Nephron (organoid): Measurements from ENCODE around the gene NTM.

ENCODE experiments used
- H3K27ac Mint-ChIP-seq, 3 experiments: 2 replicates each; pipeline ENCODE4 v1.8.0; 2020; ENCODE audit warnings: mixed read lengths in 3 of 3, mild to moderate bottlenecking in 2 of 3, moderate library complexity in 1 of 3
- H3K27me3 Mint-ChIP-seq: 2 replicates; pipeline ENCODE4 v1.8.0; 2021; ENCODE audit warnings: low read depth, mild to moderate bottlenecking, moderate library complexity, mixed read lengths
- H3K36me3 Mint-ChIP-seq: 2 replicates; pipeline ENCODE4 v1.8.0; 2020; ENCODE audit warnings: low read depth, mixed read lengths
- H3K4me1 Mint-ChIP-seq: 2 replicates; pipeline ENCODE4 v1.8.0; 2020; ENCODE audit warnings: mixed read lengths
- H3K4me3 Mint-ChIP-seq, 3 experiments: 2 replicates each; pipeline ENCODE4 v1.8.0; 2020; ENCODE audit warnings: mild to moderate bottlenecking in 3 of 3, mixed read lengths in 3 of 3, moderate library complexity in 2 of 3
- H3K9me3 Mint-ChIP-seq: 2 replicates; pipeline ENCODE4 v1.8.0; 2020; ENCODE audit warnings: mixed read lengths
- TF ChIP-seq, protein P1 (sequence below), 3 experiments: fragments of 200-600 bp; sonication (generic); IDR thresholded peaks; one replicate each; pipeline ENCODE4 v1.5.0; 2021; ENCODE audit warnings: antibody characterized with exemption in 3 of 3; ENCODE audit not compliant: unreplicated experiment in 3 of 3

NTM gene

DNA sequence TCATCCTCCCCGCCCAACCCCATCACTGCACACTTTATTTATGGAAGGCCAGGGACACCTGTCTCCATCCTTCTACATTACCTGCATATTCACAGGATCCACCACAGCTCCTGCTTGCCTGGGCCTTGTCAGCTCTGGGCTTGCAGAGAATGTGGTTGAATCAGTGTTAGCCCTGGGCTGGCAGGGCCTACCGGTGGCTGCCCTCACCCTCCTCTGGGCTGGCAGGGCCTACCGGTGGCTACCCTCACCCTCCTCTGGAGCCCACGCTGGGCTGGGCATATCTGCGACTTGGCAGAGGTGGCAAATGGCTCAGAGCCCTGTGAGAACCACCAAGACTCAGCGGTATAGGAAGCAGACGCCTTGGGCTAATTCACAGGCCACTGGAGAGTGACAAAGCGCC, 300.9 kb downstream of the NTM start:
- Mint-ChIP-seq H3K9me3 (no peaks in the 10 kb centered on the region), H3K36me3 (no peaks in the 10 kb centered on the region), H3K27me3 (peaks cover 15% of the 10 kb centered on the region), H3K4me3 (no peak overlapping the region), H3K4me1 (peaks cover 26% of the 10 kb centered on the region), H3K27ac (no peak overlapping the region)
- TF ChIP-seq, protein P1, sequence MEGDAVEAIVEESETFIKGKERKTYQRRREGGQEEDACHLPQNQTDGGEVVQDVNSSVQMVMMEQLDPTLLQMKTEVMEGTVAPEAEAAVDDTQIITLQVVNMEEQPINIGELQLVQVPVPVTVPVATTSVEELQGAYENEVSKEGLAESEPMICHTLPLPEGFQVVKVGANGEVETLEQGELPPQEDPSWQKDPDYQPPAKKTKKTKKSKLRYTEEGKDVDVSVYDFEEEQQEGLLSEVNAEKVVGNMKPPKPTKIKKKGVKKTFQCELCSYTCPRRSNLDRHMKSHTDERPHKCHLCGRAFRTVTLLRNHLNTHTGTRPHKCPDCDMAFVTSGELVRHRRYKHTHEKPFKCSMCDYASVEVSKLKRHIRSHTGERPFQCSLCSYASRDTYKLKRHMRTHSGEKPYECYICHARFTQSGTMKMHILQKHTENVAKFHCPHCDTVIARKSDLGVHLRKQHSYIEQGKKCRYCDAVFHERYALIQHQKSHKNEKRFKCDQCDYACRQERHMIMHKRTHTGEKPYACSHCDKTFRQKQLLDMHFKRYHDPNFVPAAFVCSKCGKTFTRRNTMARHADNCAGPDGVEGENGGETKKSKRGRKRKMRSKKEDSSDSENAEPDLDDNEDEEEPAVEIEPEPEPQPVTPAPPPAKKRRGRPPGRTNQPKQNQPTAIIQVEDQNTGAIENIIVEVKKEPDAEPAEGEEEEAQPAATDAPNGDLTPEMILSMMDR (IDR thresholded peaks at IDR 0.05; ENCODE audit: unreplicated experiment in 3 of 3): no peak

DNA sequence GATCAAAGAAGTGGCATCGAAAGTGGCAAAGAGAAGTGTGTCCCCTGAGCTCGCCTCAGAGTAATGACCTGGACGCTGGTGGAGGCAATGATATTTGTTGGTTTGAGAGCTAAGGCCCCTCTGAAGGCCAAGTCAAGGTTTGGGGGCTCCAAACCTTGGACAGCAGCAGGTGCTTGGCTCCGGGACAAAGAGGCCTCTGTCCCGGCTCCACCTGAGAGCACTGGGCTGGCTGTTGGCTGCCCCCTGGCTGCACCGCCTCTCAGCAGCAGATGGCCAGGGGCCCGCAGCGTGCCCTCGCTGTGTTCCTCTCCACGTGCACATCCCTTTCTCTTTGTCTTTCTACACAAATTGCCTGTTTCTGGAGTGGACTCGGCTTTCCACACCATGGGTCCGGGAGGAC, 301.3 kb downstream of the NTM start:
- H3K9me3 Mint-ChIP-seq: no peaks in the 10 kb centered on the region
- TF ChIP-seq, protein P1 (IDR thresholded peaks at IDR 0.05; ENCODE audit: unreplicated experiment in 3 of 3): peak; percentile 27 to 44 (median 40)
- H3K27me3 Mint-ChIP-seq: peaks cover 16% of the 10 kb centered on the region
- peaks cover 26% of the 10 kb centered on the region for H3K4me1 Mint-ChIP-seq
- no peaks in the 10 kb centered on the region for H3K36me3 Mint-ChIP-seq
- no peak overlapping the region for H3K27ac Mint-ChIP-seq
- H3K4me3 Mint-ChIP-seq: no peak overlapping the region

DNA sequence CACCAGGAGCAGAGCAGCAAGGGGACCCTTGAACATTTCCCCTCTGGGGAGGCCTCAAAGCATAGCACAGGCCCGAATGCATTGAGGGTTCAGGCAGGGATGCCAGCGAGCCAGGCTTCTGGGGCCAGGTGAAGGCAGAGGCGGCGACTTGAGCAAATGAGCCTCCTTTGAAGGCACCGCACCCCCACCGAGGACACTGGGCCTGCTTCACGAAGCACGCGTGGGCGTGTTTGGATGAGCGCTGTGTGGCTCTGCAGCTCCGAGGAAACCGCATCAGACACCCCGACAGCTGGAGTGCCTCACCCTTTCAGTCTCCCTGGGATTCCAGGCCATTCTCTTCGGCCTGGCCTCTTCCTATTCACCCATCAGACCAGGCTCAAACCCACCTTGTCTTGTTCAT, 301.8 kb downstream of the NTM start:
- no peak overlapping the region for H3K4me3 Mint-ChIP-seq
- H3K4me1 Mint-ChIP-seq: peaks cover 26% of the 10 kb centered on the region
- H3K9me3 Mint-ChIP-seq: no peaks in the 10 kb centered on the region
- H3K27me3 Mint-ChIP-seq: peaks cover 19% of the 10 kb centered on the region
- TF ChIP-seq, protein P1 (IDR thresholded peaks at IDR 0.05; ENCODE audit: unreplicated experiment in 3 of 3): no peak
- no peaks in the 10 kb centered on the region for H3K36me3 Mint-ChIP-seq
- H3K27ac Mint-ChIP-seq: no peak overlapping the region

DNA sequence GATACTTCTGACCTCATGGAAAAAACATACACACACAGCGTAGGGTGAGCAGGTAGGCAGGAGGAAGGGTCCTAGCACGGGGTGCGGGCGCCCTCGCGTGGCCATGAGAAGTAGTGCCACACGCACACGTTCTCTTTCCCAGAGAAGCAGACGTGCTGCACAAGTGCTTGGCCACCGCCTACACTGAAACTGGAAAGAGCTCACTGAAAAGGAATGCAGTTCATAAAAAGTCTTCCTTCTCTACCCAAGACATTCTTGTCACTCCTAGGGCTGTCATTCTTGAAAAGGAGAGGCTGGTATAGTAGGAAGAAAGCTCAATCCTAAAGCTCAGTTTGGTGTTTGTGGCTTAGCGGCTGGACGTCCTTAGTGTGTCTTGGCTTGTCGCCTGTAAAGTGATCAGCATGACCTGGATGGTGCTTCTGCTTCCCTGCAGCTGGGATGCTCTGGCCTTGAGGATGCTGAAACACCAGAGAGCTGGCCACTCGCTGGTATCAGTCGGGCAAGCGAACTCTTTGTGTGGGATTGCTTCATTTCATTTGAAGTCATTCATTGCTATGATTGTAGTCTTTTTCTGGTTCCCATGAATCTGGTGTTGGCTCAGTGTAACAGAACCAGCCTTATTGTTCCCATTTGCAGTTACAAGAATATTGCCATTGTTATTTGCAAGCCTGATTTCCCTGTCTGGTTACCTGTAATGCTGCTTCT, 303.8 kb downstream of the NTM start:
- H3K27me3 Mint-ChIP-seq: peaks cover 19% of the 10 kb centered on the region
- peaks cover 21% of the 10 kb centered on the region for H3K4me1 Mint-ChIP-seq
- TF ChIP-seq, protein P1 (IDR thresholded peaks at IDR 0.05; ENCODE audit: unreplicated experiment in 3 of 3): peak; percentile 98 to 100 (median 100)
- no peaks in the 10 kb centered on the region for H3K9me3 Mint-ChIP-seq
- H3K27ac Mint-ChIP-seq: no peak overlapping the region
- no peaks in the 10 kb centered on the region for H3K36me3 Mint-ChIP-seq
- H3K4me3 Mint-ChIP-seq: no peak overlapping the region

DNA sequence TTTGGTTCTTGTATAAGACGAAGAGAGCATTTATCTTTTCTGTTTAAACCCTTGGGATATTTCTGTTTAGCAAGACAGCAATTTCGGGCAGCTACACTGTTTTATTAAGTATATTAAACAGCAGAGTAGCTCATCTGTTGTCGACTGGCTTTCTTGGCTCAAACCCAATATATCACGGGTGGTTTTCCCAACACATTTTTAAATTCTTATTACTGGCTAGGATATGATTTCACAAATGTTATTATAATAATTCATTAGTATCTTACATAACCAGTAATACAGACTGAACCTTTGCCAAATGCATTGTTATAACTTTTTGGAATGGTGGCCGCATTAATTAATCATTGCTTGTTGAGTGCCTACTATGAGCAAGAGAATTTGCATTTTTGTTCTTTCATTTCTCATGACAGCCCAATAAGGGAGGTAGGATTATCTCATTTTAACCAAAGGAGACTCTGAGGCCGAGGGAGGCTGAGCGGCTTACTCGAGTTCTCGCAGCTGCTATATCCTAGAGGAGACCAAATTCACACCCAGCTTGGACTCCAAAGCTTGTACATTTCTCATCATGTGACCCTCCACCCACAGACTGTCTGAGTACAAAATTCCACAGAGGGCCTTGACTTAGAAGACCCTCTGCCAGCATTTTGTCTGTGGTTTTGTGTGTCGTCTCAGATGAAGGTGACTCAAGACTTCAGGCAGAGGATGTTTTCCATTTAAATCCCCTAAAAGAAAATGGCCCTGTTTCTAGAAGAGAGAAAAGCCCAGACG, 304.9 kb downstream of the NTM start:
- Mint-ChIP-seq H3K36me3 (no peaks in the 10 kb centered on the region), H3K4me1 (peaks cover 18% of the 10 kb centered on the region), H3K9me3 (no peaks in the 10 kb centered on the region), H3K27me3 (peaks cover 15% of the 10 kb centered on the region), H3K4me3 (no peak overlapping the region), H3K27ac (no peak overlapping the region)
- TF ChIP-seq, protein P1 (IDR thresholded peaks at IDR 0.05; ENCODE audit: unreplicated experiment in 3 of 3): no peak
